Suppressor macrophage (primary cell): ENCODE measurements around the gene CLDN5.

Experiments used
- DNase-seq, 4 experiments: peaks; one replicate each; pipeline ENCODE4 v3.0.0-alpha.2; 2020 to 2022
- total RNA-seq, 17 experiments: gene quantifications; one replicate each; lab custom pipeline; 2026; ENCODE audit warnings: mixed read lengths in 6 of 17, inconsistent platforms in 3 of 17; lab: John Stamatoyannopoulos, UW

Gene CLDN5, protein sequence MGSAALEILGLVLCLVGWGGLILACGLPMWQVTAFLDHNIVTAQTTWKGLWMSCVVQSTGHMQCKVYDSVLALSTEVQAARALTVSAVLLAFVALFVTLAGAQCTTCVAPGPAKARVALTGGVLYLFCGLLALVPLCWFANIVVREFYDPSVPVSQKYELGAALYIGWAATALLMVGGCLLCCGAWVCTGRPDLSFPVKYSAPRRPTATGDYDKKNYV
- total RNA-seq, result 0 to 2.1 (median 0) reads per million in 17 experiments

DNA sequence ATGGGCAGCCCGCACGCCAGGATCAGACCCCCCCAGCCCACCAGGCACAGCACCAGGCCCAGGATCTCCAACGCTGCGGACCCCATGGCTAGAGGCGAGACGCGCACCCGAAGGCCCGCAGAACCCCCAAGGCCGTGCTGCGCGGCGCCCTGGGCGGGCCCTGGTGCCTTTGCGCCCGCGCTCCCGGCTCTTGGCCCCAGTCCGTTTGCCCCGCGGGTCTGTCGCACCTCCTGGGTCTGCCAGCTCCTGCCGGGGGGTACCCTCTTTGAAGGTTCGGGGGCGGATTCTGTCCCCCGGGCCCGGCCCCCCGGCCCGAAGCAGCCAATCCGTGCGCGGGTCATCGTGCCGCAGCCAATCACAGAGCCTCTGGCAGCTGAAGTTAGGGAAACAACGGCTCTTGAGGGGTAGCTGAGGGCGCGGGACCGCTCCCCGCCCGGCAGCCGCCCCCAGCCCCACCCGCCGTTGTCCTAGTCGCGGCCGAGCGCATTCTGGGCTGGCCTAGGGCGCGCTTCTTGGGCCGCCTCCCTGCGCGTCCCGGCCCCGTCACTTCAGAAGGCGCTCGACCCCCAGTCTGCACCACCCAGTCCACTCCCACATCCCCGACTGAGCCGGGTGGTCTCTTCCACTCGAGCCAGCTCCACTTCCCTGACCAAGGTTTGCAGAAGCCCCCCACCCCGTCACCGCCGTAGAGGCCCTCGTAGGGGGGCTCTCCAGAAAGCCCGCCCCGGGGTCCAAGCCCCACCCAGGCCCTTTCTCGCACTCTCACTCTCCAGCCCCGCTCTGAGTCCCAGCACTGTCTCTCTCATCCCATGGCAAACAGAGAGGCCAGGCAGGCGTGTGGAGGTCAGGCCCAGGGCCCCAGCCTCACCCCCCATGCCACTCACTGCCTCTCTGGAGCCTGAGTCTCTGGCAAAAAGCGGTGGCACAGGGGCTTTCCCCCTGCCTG is at the start of gene CLDN5:
Gene CLDN5 (minus strand): TSS at position 241 of the 946 bp plus-strand sequence. CDS start 155 bp downstream, at position 86.
- DNase-seq, result peak in 1 of 4 experiments; percentile 8

DNA sequence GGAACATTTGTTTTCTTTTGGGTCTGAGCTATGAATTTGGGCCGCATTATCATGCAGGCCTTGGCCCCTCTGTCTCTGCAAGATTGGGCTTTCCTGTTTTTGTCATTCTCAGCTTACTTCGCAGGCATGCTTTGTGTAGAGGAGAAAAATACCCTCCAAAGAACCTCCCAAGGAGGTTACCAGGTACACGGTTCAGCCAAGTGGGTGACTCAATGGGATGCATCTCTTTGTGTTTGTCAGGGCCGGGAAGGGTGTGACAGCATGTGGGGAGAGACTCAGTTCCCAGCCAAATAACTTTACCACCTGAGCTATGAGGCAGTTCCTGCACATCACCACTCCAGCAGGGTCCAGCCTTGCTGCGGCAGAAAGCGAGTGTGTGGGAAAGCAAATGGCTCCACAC is 47.8 kb upstream of the CLDN5 start:
- no peak for DNase-seq

DNA sequence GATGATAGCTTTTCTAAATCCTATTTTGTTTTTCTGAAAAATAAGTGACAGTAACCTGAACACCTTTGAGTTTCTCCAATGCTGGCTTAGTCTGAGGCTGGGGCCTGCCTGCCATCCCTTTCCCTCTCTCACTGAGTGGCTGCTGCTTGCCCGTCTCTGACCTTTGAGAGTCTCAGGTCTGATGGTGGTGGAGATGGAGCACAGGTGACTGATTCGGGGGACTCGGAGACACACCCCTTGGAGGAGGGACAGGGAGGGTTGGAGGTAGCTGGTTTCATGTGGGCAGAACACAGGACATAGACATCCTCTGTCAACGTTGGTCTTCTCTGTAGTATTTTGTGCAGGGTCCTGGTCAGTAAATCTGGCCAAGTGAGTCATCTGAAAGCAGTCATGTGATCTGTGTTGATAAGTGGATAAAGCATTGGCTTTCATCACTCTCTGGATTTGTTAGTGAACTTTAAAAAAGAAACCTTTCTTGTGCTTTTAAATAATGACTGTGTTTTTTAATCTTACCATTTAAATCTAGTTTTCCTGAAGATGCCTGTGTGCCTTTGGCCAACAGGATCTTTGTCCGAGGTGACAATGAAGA is 47.1 kb upstream of the CLDN5 start:
- no peak for DNase-seq

DNA sequence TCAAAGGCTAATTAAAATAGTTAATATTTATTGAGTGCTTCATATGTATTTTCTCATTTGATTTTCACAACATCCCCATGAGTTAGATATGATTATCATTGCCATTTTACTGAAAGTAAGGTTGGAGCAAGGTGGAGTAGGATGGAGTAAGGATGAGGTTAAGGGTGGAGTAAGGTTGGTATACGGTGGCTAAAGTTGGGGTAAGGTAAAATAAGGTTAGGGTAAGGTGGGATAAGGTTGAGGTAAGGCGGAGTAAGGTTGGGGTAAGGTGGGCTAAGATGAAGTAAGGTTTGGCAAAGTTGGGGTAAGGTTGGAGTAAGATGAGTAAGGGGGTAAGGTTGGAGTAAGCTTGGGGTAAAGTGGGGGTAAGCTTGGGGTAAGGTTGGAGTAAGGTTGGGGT is 45.8 kb upstream of the CLDN5 start:
- DNase-seq, result no peak

DNA sequence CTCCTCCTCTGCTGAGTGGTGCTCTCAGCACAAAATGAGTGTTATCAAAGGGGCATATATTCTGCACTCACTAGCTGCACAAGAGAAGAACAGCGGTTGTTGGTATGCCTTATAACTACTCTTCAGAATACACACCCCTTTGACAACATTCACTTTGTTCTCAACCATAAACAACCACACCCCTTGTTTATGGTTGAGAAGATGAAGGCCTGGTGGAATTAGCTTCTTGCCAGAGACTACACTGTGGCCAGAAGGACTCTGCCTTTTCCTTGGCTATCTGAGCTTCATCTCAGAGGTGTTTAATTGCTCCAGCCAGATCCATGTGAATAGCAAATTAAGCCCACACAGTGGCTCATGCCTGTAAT is 45.0 kb upstream of the CLDN5 start:
- DNase-seq, result no peak

DNA sequence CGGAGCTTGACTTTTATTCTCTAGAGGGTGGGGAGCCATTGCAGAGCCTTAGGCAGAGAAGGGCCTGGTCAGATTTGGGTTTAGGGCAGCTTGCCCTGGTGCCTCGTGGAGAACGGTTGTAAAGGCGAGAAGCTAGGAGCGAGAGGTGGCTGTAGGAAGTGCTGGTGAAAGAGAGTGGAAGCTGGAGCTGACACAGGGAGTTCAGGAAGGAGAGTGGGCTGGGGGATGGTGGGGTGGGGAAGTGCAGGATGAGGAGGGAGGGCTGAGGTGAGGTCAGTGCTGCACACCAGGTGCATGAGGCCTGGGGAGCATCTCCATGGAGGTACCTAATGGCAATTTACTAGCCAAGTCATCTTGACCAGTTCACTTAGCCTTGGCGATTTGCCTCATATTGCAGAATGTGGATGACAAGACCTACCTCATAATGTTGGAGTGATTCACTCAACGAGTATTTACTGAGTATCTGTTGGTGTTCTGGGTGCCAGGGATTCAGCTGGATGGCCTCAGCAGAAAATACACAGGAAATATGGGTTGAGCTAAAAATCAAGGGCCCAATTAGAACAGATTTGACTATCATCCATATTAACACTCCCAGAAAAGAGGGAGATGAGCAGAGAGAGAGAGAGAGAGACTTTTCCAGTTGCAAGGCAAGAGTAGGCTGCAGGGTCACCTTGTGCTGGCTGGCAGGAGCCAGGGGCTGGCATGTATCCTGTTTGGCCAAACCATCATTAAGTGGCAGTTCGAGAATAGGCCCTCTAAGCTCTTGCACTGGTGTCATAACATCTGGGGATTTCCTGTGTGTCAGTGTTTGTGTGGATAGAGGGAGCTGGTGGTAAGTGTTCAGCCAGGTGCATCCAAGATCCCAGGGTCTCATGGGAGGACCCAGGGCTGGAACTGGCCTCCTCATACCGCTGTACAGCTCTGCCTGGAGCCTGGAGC is 44.4 kb upstream of the CLDN5 start:
- DNase-seq, result no peak

DNA sequence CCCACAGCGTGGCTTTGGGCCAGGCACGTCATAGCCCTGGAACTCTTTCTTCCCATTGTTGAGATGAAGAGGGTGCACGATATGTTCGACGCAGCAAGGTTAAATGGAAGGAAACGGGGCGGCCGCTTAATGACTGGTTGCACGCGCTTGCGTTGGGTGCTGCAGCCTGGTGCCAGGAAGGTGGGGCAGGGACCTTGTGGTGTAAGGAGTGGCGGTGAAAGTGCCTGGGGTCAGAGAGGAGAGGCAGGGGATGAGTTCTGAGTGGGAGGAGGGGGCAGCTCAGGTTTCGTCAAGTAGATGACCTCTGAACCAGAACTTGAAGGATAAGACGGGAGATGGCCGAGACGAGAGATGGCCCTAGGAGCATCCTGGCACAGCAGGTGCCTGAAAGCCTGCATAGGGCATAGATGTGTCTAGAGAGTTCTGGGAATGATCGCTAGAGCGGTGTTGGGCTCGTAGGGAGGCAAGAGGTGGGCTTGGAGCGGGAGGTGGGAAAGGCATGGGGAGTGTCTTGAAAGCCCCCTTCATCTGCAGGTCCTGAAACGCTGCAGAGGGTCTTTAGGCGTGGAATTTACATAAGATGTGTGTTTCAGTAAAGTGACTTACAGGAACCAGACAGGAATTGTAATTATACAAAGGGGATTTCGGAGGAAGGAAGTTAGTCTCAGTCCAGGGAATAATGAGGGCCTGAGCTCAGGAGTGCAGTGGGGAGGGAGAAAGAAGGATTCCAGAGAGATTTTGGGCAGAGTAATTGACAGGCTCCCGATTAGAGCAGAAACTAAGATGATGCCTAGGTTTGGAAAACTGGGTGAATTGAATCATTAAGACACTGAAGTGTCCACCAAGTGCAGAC is 43.2 kb upstream of the CLDN5 start:
- no peak for DNase-seq

DNA sequence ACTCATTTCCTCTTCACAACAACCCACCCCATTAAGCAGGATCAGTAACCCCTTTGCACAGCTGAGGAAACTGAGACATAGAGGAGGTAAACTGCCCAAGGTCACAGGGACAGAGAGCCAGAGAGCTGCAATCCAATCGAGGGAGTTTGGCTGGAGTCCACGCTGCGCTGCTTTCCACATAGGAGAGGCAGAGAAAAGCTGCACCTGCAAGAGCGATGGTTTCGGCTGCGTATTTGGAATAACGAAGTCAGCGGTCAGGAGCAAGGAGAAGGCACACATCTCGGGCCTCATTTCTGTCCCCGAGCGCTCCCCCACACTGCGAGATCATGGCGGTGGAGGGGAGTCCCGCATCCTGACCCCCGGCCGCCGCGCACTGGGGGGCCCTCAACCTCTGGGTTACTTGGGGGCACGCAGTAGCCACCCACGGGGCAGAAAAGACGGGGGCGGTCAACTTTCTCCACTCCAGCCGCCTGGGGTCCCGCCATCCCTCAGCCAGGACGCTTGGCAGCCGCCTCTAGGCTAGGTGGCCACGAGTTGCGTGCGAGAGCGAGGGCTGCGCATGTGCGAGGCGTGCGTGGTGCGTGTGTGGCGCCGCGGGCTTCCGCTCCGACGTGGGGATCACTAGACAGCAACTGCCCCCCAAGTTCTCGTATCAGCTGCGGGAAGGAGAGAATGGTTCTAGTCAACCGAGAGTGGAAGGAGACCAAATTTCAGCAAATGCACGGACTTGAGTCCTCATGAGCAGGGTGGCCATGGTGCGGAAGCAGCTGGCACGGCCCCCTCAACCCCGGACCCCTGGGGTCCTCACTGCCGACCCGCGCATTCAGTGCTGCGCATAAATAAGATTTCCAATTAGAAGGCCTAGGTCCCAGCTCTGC is 42.3 kb upstream of the CLDN5 start:
- no peak for DNase-seq

DNA sequence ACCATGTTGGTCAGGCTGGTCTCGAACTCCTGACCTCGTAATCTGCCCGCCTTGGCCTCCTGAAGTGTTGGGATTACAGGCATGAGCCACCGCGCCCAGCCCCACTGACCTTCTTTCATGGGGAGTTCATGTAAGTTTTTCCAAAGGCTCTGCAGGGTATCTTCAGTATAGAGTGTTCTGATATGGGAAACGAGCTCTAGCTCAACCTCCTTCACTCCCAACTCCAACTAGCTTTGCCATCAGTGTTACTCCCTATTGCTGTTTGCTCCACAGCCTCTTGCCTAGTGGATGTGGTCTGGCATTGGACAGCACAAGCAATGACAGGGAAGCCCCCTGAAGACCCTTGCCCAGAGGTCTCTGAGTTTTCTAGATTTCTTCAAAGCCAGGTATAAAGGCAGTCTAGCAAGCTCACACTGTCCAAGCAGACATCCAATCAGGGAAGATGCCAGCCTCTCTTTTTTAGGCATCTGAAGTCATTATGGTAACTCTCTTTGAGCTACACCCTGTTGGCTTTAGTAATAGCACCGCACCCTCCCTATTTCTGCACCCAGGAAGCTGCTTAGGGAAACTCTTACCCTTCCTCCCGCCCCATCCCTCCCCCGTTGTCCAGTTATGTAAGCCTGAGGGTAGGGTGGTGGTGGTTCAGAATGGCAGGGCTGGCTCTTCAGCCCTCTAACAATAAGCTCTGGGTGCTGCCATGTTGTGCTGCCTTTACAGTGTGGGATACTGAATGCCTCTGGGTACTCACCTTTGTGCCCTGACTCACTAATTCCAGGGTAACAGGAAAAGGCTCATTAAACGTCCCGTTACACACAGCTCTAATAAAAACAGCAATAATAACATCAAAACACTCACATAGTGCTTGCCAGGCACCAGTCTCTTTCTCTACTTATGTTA is 41.4 kb upstream of the CLDN5 start:
- peak in 2 of 4 experiments; percentile 11 to 23 for DNase-seq

DNA sequence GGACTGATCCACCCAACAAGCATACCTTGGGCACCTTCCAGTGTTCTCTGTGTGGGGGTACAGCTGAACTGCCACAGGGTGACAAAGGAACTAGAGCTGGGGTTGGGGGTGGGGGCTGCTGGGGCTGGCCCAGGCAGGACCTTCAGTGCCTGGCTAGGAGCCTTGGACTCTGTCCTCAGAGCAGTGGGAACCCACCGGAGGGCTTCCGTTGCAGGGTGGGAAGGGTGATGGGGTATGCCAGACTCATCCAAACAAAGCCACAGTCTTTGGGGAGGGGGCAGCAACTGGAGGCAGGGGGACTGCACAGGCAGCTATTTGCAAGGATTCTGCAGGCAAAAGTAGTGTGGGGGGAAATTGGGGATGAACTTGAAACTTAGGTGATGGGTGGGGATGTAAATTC is 35.7 kb upstream of the CLDN5 start:
- no peak for DNase-seq

DNA sequence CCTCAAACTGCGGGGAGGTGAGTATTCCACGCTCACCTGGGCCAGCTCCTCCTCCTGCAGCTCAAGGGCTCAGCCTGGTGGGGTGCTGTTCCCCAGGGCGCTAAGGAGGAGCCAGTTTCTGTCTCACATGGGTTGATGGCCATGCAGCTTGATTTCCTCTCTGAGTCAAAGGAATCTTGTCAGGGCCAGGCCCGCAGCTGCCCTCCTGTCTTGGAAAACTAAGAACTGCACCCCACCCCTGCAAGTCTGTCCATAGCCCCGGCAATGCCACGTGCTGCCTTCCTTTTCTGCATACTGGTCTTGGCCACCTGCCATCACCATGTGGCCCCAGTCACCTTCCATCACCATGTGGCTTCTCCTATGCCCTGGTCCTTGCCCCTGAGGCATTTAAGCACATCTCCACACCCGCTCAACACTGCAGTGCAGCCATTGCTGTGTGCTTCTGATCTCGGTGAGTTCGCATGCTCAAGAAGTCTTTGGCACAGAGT is 35.2 kb upstream of the CLDN5 start:
- DNase-seq, result no peak

DNA sequence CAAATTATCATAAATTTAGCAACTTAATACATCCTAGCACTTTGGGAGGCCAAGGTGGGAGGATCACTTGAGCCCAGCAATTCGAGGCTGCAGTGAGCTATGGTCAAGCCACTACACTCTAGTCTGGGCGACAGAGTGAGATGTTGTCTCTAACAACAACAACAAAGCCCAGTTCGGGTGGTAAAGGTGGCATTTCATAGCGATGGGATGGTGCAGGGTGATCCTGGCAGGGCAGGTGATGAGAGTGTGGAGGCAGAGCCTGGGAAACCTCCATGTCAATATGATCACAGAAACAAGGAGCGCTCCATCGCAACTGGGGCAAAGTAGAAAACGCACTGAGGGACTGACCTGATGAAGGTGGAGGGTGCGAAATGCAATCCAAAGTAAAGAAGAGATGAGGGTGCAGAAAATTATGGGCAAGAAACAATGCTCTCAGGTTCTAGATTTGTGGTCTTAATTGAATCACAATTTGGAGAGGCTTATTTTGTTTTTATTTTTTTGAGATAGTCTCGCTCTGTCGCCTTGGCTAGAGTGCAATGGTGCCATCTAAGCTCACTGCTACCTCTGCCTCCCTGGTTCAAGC is 32.8 kb upstream of the CLDN5 start:
- no peak for DNase-seq

DNA sequence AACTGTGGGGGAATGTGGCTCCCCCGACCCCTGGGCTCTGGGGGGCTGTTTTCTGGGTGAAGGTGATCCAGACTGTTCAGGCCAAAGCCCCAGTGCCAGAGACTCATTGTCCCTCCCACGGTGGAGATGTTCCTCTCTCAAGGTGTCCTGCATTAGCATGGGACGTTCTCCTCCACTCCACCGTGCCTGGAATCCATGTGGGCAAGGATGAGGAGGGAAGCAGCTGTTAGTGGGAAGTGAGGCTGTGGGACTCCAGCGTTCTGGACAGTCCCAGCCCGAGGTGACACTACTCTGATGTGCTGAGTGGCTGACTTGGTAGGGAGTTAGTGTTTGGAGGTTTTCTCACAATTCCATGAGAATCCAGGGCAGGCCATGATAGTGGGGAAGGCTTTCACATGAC is 31.4 kb upstream of the CLDN5 start:
- DNase-seq, result no peak

DNA sequence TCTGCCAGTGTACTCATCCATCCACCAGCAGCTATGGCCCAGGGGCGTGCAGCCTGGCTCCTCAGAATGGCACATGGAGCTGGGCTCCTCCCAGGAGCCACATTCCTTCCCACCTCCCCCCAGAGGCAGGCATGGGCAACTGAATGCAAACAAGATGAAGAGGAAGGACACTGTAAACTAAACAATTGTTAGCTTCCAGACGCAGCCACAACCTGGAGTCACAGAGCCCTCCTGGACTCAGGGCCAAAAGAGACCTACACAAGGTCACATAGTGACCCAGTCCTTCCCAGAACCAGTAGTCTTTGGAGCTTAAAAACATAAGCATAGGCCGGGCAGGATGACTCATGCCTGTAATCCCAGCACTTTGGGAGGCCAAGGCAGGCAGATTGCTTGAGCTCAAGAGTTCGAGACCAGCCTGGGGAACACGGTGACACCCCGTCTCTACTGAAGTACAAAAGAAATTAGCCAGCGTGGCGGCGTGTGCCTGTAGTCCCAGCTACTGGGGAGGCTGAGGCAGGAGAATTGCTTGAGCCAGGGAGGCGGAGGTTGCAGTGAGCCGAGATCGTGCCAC is 30.7 kb upstream of the CLDN5 start:
- no peak for DNase-seq

DNA sequence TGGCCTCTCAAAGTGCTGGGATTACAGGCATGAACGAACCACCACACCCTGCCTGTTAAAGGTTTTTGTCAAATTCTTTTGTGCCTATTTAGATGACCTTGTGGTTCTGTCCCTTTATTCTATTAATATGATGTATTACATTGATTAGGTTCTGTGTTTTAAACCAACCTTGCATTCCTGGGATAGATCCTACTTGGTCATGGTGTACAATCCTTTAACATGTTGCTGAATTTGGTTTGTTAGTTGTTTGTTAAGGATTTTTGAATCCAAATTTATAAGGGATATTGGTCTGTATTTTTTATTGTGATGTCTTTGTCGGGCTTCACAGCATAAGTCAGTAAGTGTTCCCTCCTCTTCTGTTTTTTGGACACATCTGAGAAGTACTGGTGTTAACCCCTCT is 29.0 kb upstream of the CLDN5 start:
- no peak for DNase-seq

DNA sequence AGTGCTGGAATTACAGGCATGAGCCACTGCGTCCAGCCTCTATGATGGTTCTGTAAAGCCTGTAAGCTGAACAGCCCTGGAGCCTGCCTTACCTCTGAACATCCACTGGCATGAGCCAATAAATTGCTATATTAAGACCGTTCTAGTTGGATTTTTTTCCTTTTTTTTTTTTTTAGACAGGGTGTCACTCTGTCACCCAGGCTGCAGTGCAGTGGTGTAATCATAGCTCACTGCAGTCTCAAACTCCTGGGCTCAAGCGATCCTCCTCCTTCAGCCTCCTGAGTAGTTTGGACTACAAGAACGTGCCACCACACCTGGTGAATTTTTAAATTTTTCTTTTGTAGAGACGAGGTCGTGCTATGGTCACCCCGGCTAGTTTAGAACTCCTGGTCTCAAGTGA is 26.2 kb upstream of the CLDN5 start:
- no peak for DNase-seq

DNA sequence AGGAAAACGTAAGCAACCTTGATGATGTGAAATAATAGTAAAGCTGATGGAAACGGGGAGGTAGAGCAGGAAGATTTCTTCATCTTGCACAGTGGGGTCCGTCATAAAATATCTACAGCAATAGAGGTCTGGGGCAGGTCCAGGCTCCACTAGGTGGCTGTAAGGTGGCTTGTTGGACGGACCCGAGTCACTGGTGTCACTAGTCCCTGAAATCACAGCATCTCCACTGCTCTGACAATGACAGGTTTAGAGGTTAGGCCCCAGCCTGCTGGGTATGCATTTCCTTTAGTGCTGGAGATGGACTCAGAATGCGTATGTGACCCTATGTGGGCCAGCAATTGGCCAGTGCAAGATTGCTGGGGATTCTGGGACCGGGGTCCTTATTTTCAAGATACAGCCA is 25.2 kb upstream of the CLDN5 start:
- DNase-seq, result no peak

DNA sequence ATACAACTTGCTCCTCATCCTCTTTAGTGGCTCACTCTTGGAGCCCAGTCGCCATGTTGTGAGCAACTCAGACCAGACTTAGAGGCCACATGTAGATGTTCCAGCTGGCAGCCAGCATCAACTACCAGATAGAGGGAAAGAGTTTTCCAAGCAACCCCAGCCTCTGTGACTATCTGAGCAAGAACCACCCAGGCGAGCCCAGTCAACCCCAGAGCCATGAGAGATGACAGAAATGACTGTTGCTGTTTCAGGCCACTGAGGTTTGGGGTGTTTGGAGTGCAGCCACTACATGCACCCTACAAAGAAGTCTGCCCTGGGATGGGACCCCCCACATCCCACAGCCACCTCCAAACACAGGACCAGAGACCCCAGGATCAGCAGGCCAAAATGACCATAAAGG is 24.8 kb upstream of the CLDN5 start:
- DNase-seq, result no peak
